Measurements from ENCODE around the gene CELF4.

DNA sequence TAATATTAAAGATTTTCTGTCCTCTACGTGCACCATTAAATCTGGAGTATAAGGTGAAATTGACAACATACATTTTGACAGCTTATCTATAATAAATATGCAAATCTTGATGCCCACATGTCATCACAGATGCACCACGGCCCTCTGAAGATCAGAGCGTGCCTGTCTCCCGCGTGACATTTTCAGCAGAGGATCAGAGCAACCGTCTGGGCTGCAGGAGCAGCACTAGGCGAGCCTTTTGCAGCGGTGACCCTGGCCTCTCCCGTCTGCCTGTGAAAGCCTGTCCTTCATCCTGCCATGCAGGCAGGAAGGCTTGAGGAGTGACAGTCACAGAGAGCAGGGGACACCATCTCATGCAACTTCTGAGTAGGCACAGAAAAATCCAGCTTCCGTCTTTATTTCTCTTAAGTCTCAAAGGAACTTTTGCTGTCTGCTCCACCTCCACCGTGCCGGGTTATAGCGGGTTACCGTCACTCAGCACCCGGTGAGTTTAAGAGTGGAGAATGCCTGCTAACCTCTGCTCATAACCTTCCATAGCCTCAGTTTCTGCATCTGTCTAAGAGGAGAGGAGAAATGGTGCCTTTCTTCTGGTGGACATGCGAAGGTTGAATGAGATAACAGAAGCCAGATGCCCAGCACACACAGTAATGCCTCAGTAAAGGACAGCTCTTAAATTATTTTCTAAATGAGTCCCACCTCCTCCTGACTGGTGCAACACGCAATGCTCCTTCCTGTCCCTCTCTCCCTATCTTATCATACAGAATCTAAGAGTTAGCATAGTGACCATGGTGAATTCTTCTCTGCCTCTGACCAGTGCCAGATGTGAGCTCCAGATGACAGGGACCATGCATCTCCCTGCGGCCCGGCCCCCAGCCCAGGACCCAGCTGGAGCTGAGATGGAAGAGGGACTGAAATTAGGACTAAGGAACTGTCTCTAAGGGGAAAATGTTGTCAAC, 43.8 kb downstream of the CELF4 start:
- no peak for TF ChIP-seq CTCF (IDR thresholded peaks at IDR 0.05)
- no peak for TF ChIP-seq POLR2A (IDR thresholded peaks at IDR 0.05)
